ENCODE results near the gene FUS.

Gene FUS

DNA sequence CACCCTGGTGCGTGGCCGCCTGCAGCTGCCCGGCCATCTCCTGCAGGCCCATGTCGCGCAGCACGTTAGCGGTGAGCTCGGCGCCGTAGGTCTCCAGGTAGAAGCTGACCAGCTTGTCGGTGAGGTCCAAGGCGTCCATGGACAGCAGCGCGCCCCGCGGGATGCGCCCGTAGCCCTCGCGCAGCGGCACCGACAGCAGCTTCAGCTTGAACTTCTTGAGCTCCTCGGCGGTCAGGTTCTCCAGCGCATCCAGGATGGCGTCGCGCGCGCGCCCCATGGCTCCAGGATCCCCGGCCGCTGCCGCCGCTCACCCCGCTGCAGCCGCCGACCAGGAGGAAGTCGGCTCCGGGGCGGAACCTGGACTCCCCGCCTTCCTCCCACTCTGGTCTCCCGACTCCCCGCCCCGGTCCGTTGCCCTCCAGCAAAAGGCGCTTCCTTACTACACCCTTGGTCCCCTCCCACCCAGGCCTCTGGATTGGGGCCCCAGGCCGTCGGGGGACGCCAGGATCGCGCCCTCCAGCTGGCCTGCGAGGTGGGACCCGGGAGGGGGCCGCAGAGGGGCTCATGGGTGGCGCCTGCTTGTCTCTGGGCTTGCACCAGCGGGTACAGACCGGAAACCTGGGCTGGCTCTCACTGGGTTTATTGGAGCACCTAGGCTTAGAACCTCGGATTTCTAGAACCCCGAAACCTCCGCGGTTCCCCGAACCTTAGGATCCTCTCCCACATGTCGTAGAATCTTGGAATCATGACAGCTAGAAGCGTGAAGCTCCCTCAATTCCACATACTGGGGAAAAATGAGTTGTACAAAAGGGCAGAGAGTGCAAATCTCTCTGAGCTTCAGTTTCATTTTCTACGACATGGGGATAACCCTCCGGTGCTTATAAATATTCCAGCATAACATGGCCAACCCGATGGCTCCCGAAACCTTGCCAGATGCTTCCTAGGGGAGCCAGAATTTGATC is 22.8 kb downstream of the FUS start, which contains the start of gene PYCARD:
Gene PYCARD, minus strand, starts transcription at position 347 of the 962 bp plus-strand sequence. Its CDS starts 70 bp downstream, at position 277.
- no peak for DNase-seq (ENCODE audit: low read depth)

DNA sequence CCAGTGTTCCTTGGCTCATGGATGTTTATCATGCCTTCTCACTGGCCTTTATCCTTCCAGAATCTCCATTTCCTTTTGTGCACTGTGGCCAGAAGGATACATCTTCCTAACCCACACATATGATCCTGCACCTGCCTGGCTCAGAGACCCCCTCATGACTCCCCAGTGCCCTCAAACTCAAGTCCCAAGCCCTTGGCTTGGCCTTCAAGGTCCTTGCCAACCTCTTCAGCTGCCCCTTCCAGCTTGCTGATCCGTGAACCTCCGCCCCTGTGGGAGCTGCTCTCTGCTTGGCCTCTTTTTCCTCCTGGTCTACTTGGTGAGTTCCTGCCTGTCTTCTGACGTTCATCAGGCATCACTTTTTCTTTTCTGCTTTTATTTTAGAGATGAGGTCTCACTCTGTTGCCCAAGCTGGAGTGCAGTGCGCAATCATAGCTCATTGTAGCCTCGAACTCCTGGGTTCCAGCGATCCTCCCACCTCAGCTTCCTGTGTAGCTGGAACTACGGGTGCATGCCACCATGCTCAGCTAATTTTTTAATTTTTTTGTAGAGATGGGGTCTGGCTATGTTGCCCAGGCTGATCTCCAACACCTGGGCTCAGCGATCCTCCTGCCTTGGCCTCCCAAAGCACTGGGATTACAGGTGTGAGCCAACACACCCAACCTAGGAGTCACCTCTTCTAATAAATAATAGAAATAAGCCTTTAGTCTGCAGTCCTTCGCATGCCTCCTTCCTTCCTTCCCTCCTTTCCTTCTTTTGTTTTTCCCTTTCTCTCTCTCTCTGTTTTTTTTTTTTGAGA is 25.1 kb downstream of the FUS start:
- DNase-seq (ENCODE audit: low read depth), result no peak

DNA sequence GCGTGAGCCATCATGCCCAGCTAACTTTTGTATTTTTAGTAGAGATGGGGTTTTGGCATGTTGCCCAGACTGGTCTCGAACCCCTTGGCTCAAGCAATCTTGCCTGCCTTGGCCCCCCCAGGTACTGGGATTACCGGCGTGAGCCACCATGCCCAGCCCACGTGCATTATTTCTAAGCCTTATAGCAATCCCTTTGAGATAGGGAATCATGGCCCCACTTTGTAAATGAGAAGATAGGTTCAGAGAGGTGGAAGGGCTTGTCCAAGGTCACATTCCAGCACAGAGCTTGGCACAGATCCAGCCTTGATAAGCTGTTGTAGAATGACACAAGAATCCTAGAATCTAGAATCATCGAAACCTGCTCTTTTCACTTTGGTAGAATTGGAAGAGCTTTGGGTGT is 26.8 kb downstream of the FUS start:
- no peak for DNase-seq (ENCODE audit: low read depth)

DNA sequence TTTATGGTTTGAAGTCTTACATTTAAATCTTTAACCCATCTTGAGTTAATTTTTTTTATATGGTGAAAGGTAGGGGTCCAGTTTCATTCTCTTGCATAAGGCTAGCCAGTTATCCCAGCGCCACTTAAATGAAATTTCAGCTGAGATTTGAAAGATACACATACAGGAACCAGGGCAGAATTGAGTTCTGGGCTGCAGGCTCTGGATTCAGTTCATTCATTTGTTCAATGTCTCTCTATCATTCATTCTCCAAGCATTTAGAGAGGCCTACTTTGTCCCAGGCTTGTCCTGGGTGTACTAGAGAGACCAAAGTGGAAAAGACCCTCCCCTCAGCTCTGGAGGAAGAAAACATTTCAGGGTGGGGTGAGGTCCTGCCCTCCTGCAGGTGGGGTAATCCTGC is 33.4 kb downstream of the FUS start:
- DNase-seq (ENCODE audit: low read depth), result no peak

DNA sequence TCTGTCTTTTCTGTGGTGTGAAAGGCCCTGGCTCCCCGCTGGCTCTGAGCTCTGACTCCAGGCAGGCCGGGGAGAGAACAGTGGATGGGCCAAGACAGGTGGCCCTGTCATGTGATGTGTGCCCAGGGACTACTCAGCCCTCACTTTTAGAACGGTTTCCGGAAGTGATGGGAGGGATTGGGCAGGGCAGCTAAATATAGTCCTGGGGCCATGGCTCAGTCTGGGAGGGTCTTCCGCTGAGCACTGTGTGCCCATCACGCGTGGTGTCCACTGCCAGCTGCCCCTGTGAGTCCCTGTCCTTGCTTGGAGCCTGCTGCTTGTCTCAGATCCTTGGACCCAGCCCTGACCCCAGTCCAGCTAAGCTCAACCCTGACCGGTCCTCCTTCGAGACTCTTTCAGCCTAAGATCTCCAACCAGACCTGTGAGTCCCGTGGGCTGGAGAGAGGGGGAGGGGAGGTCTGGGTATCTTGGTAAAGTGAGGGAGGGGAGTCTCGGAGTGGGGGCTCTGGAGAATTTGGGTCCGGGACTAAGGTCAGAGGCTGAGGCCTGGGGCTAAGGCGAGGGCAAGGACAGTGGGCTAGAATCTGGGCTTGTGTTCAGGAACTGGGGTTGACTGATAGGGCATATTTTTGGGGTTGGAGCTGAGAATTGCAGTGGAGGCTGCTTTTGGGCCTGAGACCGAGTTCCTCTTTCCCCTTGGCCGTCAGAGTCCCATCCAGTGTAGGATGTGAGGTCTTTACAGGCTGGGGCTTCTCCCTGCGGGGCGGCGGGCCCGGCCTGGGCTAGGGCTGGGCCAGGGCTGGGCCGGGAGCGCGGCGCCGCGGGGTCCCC is 34.2 kb downstream of the FUS start, which contains the start of gene TRIM72:
Gene TRIM72, plus strand, starts transcription at position 243 of the 831 bp plus-strand sequence. CDS start 620 bp downstream, outside the sequence.
- no peak for DNase-seq (ENCODE audit: low read depth)

DNA sequence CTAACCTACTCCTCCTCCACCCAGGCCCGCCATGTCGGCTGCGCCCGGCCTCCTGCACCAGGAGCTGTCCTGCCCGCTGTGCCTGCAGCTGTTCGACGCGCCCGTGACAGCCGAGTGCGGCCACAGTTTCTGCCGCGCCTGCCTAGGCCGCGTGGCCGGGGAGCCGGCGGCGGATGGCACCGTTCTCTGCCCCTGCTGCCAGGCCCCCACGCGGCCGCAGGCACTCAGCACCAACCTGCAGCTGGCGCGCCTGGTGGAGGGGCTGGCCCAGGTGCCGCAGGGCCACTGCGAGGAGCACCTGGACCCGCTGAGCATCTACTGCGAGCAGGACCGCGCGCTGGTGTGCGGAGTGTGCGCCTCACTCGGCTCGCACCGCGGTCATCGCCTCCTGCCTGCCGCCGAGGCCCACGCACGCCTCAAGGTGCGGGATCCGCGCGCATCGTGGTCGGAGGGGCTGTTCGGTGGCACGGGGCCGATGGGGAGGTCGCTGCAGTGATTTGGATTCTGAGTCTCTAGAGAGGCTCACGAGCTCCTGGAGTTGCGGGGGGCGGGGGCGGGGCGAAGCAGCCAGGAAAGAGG is 34.9 kb downstream of the FUS start:
- DNase-seq (ENCODE audit: low read depth), result no peak

DNA sequence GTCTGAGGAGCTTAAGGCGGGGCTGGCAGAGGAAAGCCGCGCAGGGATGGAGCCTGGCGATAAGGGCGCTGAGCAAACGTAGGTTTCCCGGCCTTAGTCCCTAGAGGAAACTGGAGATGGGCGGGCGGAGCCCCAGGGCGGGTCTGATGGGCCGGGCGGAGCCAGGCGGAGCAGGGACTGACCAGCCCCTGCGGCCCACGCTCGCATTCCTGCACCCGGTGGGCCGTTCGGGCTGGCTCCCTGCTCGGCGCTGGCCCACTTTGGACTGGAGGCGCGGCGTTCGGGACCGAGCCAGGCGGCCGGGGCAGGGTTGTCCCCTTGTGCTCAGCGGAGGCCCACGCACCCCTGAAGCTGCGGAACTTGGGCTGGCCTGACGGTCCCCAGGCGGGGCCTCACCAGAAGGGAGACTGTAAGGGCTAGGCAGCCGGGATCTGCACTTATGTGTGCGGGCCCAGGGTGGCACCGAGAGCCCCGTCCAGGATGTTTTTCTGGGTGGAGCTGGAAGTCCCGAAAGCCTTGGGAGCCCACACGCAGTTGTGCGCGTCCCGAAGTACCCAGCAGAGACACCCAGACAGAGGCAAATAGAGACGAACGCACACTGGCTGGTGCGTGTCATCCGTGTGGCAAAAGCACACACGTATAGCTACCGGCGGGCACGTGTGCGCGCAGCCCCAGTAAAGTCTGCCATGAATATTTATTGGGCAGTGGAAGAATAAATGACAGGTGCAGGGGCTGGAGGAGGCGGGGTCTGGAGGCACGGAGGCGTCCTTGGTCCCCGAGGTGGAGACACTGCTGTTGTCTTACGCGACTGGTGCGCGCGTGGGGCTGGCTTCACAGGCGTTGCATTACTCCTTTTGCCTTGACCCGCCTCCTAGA is 35.6 kb downstream of the FUS start:
- DNase-seq (ENCODE audit: low read depth), result no peak

DNA sequence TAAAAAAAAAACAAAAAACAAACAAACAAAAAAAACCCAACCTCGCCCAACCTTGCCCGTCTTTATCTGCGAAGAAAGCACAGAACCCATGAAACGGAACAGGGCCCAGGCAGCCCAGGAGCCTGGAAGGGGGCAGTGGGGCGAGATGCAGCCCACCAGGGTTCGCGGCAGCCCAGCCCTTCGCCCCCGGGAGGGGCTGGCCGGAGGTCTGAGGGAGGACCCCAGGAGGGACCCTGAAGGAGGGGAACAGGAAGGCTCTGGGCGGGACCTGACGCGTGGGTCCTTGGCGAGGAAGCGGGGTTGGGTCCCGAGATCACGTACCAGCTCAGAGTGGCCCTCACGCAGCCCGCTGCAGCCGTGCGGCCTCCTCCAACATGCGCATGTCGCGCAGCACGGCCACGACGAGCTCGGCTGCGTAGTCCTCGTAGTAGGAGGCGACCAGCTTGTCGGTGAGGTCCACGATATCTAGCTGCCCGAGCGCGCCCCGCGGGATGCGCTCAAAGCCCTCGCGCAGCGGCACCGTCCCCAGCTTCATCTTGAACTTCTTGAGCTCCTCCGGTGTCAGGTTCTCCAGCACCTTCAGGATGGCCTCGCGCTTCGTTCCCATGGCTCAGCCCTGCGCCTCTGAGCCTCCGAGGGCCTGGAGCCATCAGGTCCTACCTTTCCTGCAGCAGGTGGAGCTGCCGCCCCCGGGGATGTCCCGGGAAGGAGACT is 36.6 kb downstream of the FUS start, which contains the start of gene PYDC1:
Gene PYDC1, minus strand, starts transcription at position 714 of the 714 bp plus-strand sequence. Its CDS starts 107 bp downstream, at position 607.
- DNase-seq (ENCODE audit: low read depth), result no peak

DNA sequence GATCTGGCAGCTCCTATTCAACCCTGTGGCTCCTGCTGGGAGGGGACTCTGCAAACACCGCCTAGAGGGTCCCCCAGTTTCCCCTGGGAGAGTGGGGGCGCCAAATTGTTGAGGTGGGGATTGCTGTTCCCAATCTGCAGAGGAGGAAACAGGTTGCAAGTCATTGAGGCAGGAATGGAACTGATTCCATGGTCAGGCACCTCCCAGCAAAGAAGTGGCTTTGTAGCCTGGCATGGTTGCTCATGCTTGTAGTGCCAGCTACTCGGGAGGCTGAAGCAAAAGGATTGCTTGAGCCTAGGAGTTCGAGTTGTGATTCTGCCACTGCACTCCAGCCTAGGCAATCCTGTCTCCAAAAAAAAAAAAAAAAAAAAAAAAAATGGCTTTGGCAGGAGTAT is 37.2 kb downstream of the FUS start:
- DNase-seq (ENCODE audit: low read depth), result no peak

DNA sequence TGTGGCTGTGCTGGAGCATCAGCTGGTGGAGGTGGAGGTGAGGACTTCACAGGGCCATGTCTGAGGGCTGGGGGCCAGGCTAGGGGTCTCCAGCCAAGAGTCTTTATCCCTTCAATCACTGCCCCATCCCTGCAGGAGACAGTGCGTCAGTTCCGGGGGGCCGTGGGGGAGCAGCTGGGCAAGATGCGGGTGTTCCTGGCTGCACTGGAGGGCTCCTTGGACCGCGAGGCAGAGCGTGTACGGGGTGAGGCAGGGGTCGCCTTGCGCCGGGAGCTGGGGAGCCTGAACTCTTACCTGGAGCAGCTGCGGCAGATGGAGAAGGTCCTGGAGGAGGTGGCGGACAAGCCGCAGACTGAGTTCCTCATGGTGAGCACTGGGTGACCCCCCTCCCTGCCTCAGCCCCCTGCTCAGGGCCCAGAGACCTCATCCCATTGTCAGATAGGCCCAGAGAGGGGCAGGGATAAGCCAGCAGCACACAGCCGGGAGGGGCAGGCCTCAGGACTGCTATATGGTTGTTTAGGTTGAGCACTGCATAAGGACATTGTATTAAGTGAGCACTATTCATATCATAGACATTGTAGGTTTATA is 39.3 kb downstream of the FUS start:
- no peak for DNase-seq (ENCODE audit: low read depth)

DNA sequence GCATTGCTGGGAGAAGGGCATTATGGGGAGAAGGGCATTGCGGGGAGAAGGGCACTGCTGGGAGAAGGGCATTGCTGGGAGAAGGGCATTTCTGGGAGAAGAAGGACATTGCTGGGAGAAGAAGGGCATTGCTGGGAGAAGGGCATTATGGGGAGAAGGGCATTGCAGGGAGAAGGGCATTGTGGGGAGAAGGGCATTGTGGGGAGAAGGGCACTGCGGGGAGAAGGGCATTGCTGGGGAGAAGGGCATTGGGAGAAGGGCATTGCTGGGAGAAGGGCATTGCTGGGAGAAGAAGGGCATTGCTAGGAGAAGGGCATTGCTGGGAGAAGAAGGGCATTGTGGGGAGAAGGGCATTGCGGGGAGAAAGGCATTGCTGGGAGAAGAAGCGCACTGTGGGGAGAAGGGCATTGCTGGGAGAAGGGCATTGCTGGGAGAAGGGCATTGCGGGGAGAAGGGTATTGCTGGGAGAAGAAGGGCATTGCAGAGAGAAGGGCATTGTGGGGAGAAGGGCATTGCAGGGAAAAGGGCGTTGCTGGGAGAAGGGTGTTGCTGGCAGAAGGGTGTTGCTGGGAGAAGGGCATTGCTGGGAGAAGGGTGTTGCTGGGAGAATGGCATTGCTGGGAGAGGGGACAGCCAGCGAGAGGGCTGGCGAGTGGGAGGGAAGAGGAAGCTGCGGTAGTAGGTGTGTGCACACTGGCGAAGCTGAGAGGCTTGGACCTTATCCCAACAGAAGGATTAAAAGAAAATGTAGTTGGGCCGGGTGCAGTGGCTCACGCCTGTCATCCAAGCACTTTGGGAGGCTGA is 41.6 kb downstream of the FUS start:
- no peak for DNase-seq (ENCODE audit: low read depth)

DNA sequence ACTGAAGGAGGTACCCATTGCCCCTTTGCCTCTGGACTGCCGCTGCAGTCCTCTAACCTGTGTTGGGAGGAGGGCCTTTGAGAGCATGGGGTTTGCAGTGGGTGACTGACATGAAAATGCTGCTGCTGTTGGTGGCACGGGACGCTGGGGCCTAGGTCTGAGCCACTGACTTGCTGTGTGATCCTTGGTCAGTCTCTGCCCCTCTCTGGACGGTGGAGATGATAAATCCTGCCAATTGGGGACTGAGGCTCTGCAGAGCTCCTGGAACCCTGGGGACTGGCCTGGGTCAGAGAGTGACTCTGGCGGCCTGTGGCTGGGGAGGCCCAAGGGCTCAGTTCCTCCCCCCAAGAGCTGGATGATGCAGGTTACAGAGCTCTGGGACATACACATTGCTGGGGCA is 43.1 kb downstream of the FUS start:
- no peak for DNase-seq (ENCODE audit: low read depth)

DNA sequence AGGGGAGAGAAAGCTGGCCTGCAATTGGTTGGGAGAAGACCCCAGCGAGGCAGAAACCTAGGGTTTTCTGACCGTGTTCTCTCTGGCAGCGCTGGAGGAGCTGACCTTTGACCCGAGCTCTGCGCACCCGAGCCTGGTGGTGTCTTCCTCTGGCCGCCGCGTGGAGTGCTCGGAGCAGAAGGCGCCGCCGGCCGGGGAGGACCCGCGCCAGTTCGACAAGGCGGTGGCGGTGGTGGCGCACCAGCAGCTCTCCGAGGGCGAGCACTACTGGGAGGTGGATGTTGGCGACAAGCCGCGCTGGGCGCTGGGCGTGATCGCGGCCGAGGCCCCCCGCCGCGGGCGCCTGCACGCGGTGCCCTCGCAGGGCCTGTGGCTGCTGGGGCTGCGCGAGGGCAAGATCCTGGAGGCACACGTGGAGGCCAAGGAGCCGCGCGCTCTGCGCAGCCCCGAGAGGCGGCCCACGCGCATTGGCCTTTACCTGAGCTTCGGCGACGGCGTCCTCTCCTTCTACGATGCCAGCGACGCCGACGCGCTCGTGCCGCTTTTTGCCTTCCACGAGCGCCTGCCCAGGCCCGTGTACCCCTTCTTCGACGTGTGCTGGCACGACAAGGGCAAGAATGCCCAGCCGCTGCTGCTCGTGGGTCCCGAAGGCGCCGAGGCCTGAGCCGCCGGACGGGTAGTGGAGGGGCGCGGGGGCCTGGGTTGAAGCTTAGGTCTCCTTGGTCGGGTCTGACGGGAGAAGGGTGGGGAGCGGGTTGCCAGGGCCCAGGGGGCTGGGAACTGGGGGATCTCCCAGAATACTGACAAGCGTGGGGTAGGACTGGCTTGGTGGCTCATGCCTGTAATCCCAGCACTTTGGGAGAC is 44.4 kb downstream of the FUS start:
- no peak for DNase-seq (ENCODE audit: low read depth)

DNA sequence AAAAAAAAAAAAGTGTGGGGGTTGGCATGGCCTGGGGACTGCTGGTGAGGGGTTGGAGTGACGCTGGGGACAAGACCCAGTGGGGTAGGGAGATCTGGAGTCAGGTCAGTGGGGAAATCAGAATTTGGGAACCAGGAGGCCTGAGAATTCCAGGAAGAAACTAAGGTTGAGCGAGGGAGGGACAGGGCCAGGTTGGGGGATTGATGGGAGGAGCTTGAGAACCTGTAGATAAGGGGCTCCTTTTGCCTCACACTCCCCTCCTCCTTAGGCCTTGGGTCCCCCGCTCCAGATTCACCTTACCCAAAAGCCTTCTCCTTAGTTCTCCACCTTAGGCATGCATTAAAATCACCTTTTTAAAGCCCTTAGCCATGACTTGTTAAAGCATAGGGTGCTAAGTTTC is 45.3 kb downstream of the FUS start:
- DNase-seq (ENCODE audit: low read depth), result no peak

DNA sequence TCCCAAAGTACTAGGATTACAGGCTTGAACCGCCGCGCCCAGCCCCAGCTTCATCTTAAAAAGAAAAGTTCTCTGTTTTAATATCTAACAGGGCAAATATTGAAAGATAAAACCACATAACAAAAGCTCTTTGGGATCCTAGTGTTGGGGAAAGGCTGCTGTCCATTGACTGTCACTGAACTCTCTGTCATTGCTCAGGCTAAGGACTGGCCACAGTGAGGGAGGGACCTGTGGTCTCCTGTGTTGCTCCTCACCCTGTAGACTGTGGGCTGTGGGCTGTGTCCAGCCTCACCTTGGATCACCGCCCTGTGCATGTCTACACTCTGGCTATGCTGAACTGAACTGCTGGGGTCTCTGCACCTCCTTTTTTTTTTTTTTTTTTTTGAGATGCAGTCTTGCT is 48.3 kb downstream of the FUS start:
- DNase-seq (ENCODE audit: low read depth), result no peak

DNA sequence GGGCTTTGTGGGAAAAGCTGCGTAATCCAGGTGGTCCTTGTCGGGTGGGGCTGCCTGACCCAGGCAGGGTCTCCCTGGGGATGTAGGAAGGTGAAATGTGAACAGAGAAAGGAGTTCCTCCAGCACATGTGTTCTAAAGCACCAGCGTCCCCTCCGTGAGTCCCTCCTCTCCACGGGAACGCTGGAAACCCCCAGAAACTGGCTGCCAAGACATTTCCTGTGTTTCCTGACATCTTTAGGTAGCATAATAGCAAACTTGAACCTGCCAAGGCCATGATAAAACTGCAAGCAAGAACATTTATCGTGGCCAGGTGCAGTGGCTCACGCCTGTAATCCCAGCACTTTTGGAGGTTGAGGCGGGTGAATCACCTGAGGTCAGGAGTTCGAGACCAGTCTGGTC is 49.6 kb downstream of the FUS start:
- DNase-seq (ENCODE audit: low read depth), result no peak

DNA sequence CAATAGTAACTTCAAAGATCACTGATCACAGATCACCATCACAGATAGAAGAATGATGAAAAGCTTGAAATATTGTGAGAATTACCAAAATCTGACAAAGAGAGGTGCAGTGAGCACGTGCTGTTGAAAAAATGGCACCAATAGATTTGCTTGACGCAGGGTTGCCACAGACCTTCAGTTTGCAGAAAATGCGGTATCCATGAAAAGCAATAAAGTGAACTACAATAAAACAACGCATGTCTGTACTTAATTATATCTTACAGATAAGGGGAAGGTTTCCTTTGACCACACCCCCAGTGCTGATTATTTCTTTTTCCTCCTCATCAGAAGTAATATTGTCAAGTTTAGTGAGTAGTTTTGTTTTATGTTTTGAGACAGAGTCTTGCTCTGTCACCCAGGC is 58.1 kb downstream of the FUS start:
- DNase-seq (ENCODE audit: low read depth), result no peak
